WTC11 (cell line): ENCODE measurements around the gene PACS1. TPM values are rescaled to one million over a fixed set of nuclear protein-coding genes. Genes with fewer than 3 reads are reported as not detected.

Experiments
- ATAC-seq: fragments of 200-7000 bp; cut with Tn5 transposase; 2 replicates; pipeline ENCODE4 v1.10.0; 2021; ENCODE audit warnings: mild to moderate bottlenecking, moderate library complexity
- CTCF ChIA-PET: fragments of 300-600 bp; sonication (Branson Sonifier 250); formaldehyde crosslinking; loops from one replicate; lab custom pipeline; 2021; ENCODE audit warnings: antibody characterized with exemption; lab: Charles Lee
- POLR2A ChIA-PET: fragments of 350-600 bp; sonication (Branson Sonifier 250); formaldehyde crosslinking; loops from one replicate; lab custom pipeline; 2021; ENCODE audit warnings: antibody characterized with exemption; lab: Charles Lee
- DNase-seq: peaks from one replicate; pipeline ENCODE4 v3.0.0; 2021; ENCODE audit warnings: low spot score
- H3K27ac Mint-ChIP-seq: 2 replicates; pipeline ENCODE4 v1.8.0; 2021; ENCODE audit warnings: mixed read lengths
- H3K27me3 Mint-ChIP-seq: 2 replicates; pipeline ENCODE4 v1.8.0; 2021; ENCODE audit warnings: low read depth, mild to moderate bottlenecking, moderate library complexity, mixed read lengths
- H3K36me3 Mint-ChIP-seq: 2 replicates; pipeline ENCODE4 v1.8.0; 2021; ENCODE audit warnings: mixed read lengths
- H3K4me1 Mint-ChIP-seq: 2 replicates; pipeline ENCODE4 v1.8.0; 2022; ENCODE audit warnings: mixed read lengths
- H3K4me3 Mint-ChIP-seq: 2 replicates; pipeline ENCODE4 v1.8.0; 2021; ENCODE audit warnings: mild to moderate bottlenecking, moderate library complexity, mixed read lengths
- H3K9me3 Mint-ChIP-seq: 2 replicates; pipeline ENCODE4 v1.8.0; 2021; ENCODE audit warnings: mixed read lengths
- ATF1 ChIP-seq: sonication (generic); formaldehyde crosslinking; IDR thresholded peaks from 2 replicates; pipeline ENCODE4 v1.8.1; 2023; ENCODE audit warnings: mild to moderate bottlenecking, moderate library complexity, missing genetic modification reagents
- FOXJ3 ChIP-seq: sonication (generic); formaldehyde crosslinking; IDR thresholded peaks from 2 replicates; pipeline ENCODE4 v1.9.0; 2021; ENCODE audit warnings: missing genetic modification reagents, mild to moderate bottlenecking, borderline replicate concordance
- HMGA2 ChIP-seq: fragments of 250-450 bp; sonication (Bioruptor Pico); IDR thresholded peaks from 2 replicates; pipeline ENCODE4 v1.4.0; 2021; ENCODE audit warnings: mild to moderate bottlenecking, moderate library complexity
- IRF2 ChIP-seq: sonication (generic); formaldehyde crosslinking; IDR thresholded peaks from 2 replicates; pipeline ENCODE4 v1.8.0; 2022; ENCODE audit warnings: low read depth, missing genetic modification reagents, borderline replicate concordance
- MXD4 ChIP-seq: fragments of 250-450 bp; sonication (Bioruptor Pico); IDR thresholded peaks from 2 replicates; pipeline ENCODE4 v1.8.0; 2021; ENCODE audit warnings: mild to moderate bottlenecking, moderate library complexity, borderline replicate concordance
- NR3C1 ChIP-seq: sonication (generic); formaldehyde crosslinking; conservative IDR thresholded peaks from 2 replicates; pipeline ENCODE4 v1.8.1; 2023; ENCODE audit warnings: low read depth, mild to moderate bottlenecking, missing genetic modification reagents
- RORB ChIP-seq: fragments of 250-450 bp; sonication (Bioruptor Pico); IDR thresholded peaks from 2 replicates; pipeline ENCODE4 v1.9.0; 2021; ENCODE audit warnings: mild to moderate bottlenecking
- TEAD4 ChIP-seq: sonication (generic); formaldehyde crosslinking; IDR thresholded peaks from 2 replicates; pipeline ENCODE4 v1.8.0; 2022; ENCODE audit warnings: mild to moderate bottlenecking, missing genetic modification reagents
- TP53 ChIP-seq: sonication (generic); formaldehyde crosslinking; IDR thresholded peaks from 2 replicates; pipeline ENCODE4 v1.8.1; 2023; ENCODE audit warnings: mild to moderate bottlenecking, missing genetic modification reagents
- ZBTB21 ChIP-seq: sonication (generic); formaldehyde crosslinking; IDR thresholded peaks from 2 replicates; pipeline ENCODE4 v1.8.1; 2023; ENCODE audit warnings: mild to moderate bottlenecking, missing genetic modification reagents, borderline replicate concordance
- ZNF219 ChIP-seq: sonication (generic); formaldehyde crosslinking; IDR thresholded peaks from 2 replicates; pipeline ENCODE4 v1.8.0; 2023; ENCODE audit warnings: missing genetic modification reagents, mild to moderate bottlenecking, borderline replicate concordance
- ZNF317 ChIP-seq: sonication (generic); formaldehyde crosslinking; IDR thresholded peaks from 2 replicates; pipeline ENCODE4 v1.8.1; 2023; ENCODE audit warnings: low read depth, mild to moderate bottlenecking, moderate library complexity, missing genetic modification reagents, borderline replicate concordance
- ZNF423 ChIP-seq: fragments of 250-450 bp; sonication (Bioruptor Pico); IDR thresholded peaks from 2 replicates; pipeline ENCODE4 v2.1.2; 2022; ENCODE audit warnings: mild to moderate bottlenecking, moderate library complexity
- ZNF671 ChIP-seq: fragments of 250-450 bp; sonication (Bioruptor Pico); IDR thresholded peaks from 2 replicates; pipeline ENCODE4 v1.8.0; 2021; ENCODE audit warnings: mild to moderate bottlenecking
- total RNA-seq: library from RNA; stranded (reverse); gene quantifications from 3 replicates; pipeline ENCODE4 v1.2.3, GENCODE V29; 2021
- TF ChIP-seq, protein P1 (sequence below): fragments of 250-450 bp; sonication (Bioruptor Pico); conservative IDR thresholded peaks from 2 replicates; pipeline ENCODE4 v1.9.0; 2021; ENCODE audit warnings: mild to moderate bottlenecking
- TF ChIP-seq, protein P2 (sequence below): fragments of 250-450 bp; sonication (Bioruptor Pico); IDR thresholded peaks from 2 replicates; pipeline ENCODE4 v1.9.0; 2021; ENCODE audit warnings: mild to moderate bottlenecking, borderline replicate concordance
- TF ChIP-seq, protein P3 (sequence below): sonication (generic); formaldehyde crosslinking; IDR thresholded peaks from 2 replicates; pipeline ENCODE4 v1.8.1; 2022; ENCODE audit warnings: mild to moderate bottlenecking, missing genetic modification reagents, moderate library complexity, borderline replicate concordance
- TF ChIP-seq, protein P4 (sequence below): fragments of 250-450 bp; sonication (Bioruptor Pico); IDR thresholded peaks from 2 replicates; pipeline ENCODE4 v1.9.0; 2021; ENCODE audit warnings: mild to moderate bottlenecking

PACS1 gene
- total RNA-seq, 1 experiment from 2014 or later = 34.8 TPM

DNA sequence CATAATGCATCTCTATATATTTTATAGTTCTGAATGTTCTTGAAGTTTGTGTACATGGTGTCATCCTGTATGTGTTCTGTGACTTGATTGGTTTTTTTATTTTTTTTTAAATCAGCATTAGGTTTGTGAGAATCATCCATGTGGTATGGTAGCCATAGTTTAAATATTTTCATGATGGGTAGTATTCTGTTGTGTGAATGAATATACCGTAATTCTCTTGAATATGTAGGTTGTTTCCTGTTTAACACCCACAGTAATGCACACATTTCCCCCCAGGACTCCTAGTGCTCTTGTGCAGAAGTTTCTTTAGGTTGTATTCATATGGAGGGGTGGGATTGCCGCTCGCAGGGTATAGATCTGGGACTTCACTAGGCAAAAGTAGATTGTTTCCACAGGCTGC lies 2.0 kb downstream of the PACS1 start:
- POLR2A ChIA-PET = no interaction called here
- Mint-ChIP-seq H3K27ac (no peak overlapping the region), H3K4me3 (peak overlapping the region; percentile 88), H3K27me3 (no peaks in the 10 kb centered on the region), H3K36me3 (peaks cover 28% of the 10 kb centered on the region), H3K4me1 (peaks cover 26% of the 10 kb centered on the region), H3K9me3 (no peaks in the 10 kb centered on the region)
- TF ChIP-seq ZNF671 (CRISPR knock-in tag) (no peak), TEAD4 (no peak), ZNF317 (CRISPR knock-in tag) (no peak), FOXJ3 (CRISPR knock-in tag) (no peak), HMGA2 (CRISPR knock-in tag) (no peak), IRF2 (CRISPR knock-in tag) (no peak), TP53 (CRISPR knock-in tag) (no peak), ZBTB21 (CRISPR knock-in tag) (no peak), NR3C1 (CRISPR knock-in tag) (no peak), MXD4 (CRISPR knock-in tag) (no peak)
- TF ChIP-seq, protein P1, sequence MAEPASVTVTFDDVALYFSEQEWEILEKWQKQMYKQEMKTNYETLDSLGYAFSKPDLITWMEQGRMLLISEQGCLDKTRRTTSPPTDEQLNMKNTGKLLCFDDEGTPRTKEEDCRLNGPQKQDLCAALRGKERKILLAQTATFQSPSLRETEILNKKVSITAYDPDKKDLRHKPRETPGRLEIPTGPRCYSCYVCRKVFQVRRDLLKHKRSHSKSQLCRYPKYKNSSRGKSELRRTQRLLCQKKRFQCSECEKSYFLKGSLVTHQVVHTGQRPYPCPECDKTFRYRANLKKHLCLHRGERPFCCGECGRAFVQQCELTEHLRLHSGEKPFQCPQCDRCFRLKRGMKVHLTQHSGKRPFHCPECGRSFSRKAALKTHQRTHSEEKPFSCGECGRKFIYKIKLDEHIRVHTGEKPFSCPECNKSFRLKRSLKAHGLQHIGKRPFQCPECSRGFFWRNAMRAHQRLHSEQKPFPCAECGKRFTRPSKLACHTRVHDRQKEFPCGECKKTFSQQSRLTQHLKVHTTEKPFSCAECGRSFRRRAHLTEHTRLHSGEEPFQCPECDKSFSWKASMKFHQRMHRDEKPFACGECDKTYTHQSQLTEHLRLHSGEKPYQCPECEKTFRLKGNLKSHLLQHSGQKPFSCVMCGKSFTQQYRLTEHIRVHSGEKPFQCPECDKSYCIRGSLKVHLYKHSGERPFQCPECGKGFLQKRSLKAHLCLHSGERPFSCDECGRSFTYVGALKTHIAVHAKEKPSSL (CRISPR knock-in tag) = no peak
- TF ChIP-seq, protein P2, sequence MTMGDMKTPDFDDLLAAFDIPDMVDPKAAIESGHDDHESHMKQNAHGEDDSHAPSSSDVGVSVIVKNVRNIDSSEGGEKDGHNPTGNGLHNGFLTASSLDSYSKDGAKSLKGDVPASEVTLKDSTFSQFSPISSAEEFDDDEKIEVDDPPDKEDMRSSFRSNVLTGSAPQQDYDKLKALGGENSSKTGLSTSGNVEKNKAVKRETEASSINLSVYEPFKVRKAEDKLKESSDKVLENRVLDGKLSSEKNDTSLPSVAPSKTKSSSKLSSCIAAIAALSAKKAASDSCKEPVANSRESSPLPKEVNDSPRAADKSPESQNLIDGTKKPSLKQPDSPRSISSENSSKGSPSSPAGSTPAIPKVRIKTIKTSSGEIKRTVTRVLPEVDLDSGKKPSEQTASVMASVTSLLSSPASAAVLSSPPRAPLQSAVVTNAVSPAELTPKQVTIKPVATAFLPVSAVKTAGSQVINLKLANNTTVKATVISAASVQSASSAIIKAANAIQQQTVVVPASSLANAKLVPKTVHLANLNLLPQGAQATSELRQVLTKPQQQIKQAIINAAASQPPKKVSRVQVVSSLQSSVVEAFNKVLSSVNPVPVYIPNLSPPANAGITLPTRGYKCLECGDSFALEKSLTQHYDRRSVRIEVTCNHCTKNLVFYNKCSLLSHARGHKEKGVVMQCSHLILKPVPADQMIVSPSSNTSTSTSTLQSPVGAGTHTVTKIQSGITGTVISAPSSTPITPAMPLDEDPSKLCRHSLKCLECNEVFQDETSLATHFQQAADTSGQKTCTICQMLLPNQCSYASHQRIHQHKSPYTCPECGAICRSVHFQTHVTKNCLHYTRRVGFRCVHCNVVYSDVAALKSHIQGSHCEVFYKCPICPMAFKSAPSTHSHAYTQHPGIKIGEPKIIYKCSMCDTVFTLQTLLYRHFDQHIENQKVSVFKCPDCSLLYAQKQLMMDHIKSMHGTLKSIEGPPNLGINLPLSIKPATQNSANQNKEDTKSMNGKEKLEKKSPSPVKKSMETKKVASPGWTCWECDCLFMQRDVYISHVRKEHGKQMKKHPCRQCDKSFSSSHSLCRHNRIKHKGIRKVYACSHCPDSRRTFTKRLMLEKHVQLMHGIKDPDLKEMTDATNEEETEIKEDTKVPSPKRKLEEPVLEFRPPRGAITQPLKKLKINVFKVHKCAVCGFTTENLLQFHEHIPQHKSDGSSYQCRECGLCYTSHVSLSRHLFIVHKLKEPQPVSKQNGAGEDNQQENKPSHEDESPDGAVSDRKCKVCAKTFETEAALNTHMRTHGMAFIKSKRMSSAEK (CRISPR knock-in tag) = no peak
- TF ChIP-seq, protein P3, sequence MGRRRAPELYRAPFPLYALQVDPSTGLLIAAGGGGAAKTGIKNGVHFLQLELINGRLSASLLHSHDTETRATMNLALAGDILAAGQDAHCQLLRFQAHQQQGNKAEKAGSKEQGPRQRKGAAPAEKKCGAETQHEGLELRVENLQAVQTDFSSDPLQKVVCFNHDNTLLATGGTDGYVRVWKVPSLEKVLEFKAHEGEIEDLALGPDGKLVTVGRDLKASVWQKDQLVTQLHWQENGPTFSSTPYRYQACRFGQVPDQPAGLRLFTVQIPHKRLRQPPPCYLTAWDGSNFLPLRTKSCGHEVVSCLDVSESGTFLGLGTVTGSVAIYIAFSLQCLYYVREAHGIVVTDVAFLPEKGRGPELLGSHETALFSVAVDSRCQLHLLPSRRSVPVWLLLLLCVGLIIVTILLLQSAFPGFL (CRISPR knock-in tag) = no peak
- TF ChIP-seq, protein P4, sequence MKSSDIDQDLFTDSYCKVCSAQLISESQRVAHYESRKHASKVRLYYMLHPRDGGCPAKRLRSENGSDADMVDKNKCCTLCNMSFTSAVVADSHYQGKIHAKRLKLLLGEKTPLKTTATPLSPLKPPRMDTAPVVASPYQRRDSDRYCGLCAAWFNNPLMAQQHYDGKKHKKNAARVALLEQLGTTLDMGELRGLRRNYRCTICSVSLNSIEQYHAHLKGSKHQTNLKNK (CRISPR knock-in tag) = no peak
- no peak for DNase-seq
- CTCF ChIA-PET = interaction anchor here (1.4 to 2.1 kb wide), 2 partner anchors 27 to 212 kb away, joined by 4 to 10 read pairs; partner anchors contain the start of gene MUS81
- ATAC-seq = no peak

DNA sequence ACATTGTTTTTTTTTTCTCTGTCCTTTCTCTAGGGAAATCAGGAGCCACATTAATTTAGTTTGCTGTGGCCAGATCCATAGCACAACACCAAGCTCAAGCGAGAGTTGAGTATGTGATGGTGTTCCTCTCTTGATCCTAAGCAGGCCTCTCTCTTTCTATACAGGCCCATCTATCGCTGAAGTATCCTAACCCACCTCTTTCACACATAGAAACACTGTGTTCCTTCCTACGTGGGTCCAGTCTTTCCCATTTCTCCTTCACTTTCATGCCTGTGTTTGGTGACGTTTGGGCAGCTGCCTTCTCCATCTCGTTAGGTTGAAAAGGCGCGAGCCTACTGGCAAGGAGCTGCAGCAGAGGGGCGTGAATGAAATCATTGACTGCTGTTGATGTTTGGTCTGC lies 2.4 kb downstream of the PACS1 start:
- ChIA-PET POLR2A (no interaction called here), CTCF (interaction anchor here (0.5 to 1.8 kb wide), 2 partner anchors 27 to 696 kb away, joined by 3 to 5 read pairs; no protein-coding TSS in a partner anchor)
- Mint-ChIP-seq H3K4me1 (peaks cover 26% of the 10 kb centered on the region), H3K4me3 (no peak overlapping the region), H3K27ac (no peak overlapping the region), H3K36me3 (peaks cover 24% of the 10 kb centered on the region), H3K9me3 (no peaks in the 10 kb centered on the region), H3K27me3 (no peaks in the 10 kb centered on the region)
- ATAC-seq (no peak), DNase-seq (no peak)
- TF ChIP-seq ZNF423 (CRISPR knock-in tag) = no peak
- TF ChIP-seq RORB (CRISPR knock-in tag) = no peak
- TF ChIP-seq ZNF219 (CRISPR knock-in tag) = no peak
- TF ChIP-seq ATF1 (CRISPR knock-in tag) = no peak
